Lower leg skin (tissue), 4 donors: ENCODE results near the gene TCOF1. TPM values are rescaled to one million over a fixed set of nuclear protein-coding genes. Genes with fewer than 3 reads are reported as not detected.
A peak's percentile ranks its signal among the peaks of the same experiment; 100 is the strongest.

ENCODE experiments used
- DNase-seq, 2 donors: peaks; one replicate each; pipeline ENCODE4 v3.0.0-alpha.2; 2019; ENCODE audit warnings: low spot score in 2 of 2
- H3K4me3 ChIP-seq: fragments of 200-600 bp; sonication (generic); 2 replicates; pipeline ENCODE4 v1.5.1; 2017; ENCODE audit warnings: mild to moderate bottlenecking, low read depth; ENCODE audit not compliant: poor library complexity, severe bottlenecking
- POLR2A ChIP-seq, 2 donors: fragments of 450-650 bp; IDR thresholded peaks; one replicate each; pipeline ENCODE4 v1.6.1; 2016 to 2017; ENCODE audit warnings: antibody characterized with exemption in 2 of 2, mild to moderate bottlenecking in 1 of 2, moderate library complexity in 1 of 2
- WGBS, 2 donors: methylation state at CpG; one replicate each; pipeline ENCODE4 v1.1.5; 2018; 5-methylcytosine and 5-hydroxymethylcytosine counted together
- intact Hi-C: fragments of 100-400 bp; cut with DNase I; formaldehyde crosslinking; loops from one replicate; pipeline ENCODE4 v1.15.0; 2023; ENCODE audit warnings: low total_unique reads
- total RNA-seq, 4 donors: library from RNA; depleted of rRNA; stranded (reverse); fragments of >200 nt; gene quantifications; one replicate each; pipeline ENCODE4 v1.1.0, GENCODE V29; 2016
- TF ChIP-seq, protein P1 (sequence below), 3 donors: fragments of 450-650 bp; IDR thresholded peaks; one replicate each; pipeline ENCODE4 v1.5.1; 2016; ENCODE audit warnings: antibody characterized with exemption in 3 of 3, mild to moderate bottlenecking in 3 of 3, moderate library complexity in 2 of 3

Gene TCOF1
- total RNA-seq, 4 donors from 2014 or later, result 30.6 to 35.0 (median 32.2) TPM

DNA sequence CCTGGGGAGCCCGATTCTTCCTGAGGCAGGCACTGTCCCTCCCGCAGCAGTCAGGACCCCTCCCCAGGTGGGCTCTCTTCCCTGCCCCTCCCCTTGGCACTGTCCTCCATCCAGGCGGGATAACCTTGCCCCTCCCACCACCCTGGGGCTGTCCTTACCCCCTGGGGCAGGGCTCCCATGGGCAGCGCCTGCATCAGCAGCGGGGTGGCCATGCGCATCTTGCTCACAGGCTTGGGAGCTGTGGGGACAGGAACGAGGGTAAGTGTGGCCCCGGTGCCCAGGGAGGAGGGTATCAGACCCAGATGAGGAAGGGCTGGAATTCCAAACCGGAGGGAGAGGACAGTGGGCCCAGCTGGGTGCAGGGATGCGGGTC lies 49.2 kb downstream of the TCOF1 start:
- 66 to 73% methylated on average over 10 of the region's 10 CpGs for WGBS, 2 donors

DNA sequence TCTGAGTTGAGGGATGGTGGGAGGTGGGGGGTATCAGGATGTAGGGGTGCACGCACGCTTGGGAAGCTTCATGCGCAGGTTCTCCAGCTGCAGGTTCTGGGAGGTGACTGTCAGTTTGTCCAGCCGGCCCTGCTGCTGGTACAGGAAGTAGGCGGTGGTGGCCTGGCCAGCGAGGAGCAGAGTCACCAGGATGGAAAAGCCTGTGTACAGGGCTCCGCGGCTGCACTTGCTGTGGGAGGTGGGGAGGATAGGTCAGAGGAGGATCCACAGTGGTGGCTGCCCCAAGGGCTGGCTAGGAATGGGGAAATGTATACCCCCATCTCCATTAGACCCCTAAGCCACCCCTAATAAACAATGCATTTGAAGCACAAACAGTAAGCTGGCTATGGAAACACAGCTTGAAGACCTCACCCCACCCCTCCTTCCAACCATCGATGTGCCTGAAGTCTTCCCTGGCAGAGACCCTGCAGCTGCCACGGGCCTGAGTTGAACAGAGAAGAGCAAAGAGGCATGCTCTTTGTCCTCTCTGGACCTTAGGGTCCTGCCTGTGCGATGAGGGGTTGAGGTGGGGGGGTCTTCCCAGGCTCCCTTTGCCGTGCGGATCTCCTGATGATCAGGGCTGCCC lies 49.7 kb downstream of the TCOF1 start:
- DNase-seq, result no peak
- H3K4me3 ChIP-seq, result no peak overlapping the region
- TF ChIP-seq, protein P1, sequence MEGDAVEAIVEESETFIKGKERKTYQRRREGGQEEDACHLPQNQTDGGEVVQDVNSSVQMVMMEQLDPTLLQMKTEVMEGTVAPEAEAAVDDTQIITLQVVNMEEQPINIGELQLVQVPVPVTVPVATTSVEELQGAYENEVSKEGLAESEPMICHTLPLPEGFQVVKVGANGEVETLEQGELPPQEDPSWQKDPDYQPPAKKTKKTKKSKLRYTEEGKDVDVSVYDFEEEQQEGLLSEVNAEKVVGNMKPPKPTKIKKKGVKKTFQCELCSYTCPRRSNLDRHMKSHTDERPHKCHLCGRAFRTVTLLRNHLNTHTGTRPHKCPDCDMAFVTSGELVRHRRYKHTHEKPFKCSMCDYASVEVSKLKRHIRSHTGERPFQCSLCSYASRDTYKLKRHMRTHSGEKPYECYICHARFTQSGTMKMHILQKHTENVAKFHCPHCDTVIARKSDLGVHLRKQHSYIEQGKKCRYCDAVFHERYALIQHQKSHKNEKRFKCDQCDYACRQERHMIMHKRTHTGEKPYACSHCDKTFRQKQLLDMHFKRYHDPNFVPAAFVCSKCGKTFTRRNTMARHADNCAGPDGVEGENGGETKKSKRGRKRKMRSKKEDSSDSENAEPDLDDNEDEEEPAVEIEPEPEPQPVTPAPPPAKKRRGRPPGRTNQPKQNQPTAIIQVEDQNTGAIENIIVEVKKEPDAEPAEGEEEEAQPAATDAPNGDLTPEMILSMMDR (IDR thresholded peaks at IDR 0.05), result no peak
- no peak for TF ChIP-seq POLR2A (IDR thresholded peaks at IDR 0.05)
- 69 to 75% methylated on average over 13 of the region's 13 CpGs for WGBS, 2 donors
- intact Hi-C loops, result no loop called here

More for the DNA sequence above, 49.2 kb downstream of the TCOF1 start:
- intact Hi-C loops, result no loop called here
- no peak for TF ChIP-seq POLR2A (IDR thresholded peaks at IDR 0.05)
- TF ChIP-seq, protein P1 (IDR thresholded peaks at IDR 0.05), result no peak
- no peak overlapping the region for H3K4me3 ChIP-seq
- DNase-seq, result no peak

DNA sequence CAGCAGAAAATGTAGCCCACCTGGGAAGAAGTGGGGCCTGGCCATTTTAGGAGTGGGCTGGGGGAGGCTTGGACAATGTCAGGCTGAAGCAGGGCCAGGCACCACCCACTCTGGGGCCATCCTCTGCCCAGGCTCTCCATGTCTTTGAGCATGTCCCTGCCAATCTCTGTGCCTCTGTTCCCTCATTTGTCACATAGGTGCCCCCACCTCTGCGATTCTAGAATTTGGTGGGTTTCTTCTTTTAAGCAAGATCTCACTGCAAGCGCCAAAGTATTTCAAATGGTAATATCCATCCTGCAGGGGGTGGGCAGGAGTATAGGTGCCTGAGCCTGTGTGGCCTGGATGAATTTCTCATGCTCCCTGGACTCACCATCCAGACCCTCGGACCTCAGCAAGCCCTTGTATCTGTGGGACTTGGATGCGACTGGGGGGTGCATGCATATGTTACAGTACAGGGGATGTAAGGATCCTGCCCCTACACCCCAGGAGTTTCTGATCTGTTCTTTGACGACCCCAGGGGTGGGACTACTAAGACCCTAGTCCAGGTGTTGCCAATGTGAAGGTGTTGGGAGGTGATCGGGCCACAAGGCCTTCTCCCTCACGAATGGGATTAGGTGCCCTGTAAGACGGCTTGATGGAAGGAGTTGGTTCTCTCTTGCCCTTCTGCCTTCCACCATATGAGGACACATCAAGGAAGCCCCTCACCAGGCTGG lies 50.9 kb downstream of the TCOF1 start:
- WGBS, 2 donors, result 92% methylated on average over 8 of the region's 8 CpGs
- no peak overlapping the region for H3K4me3 ChIP-seq
- DNase-seq, result no peak
- TF ChIP-seq, protein P1 (IDR thresholded peaks at IDR 0.05), result no peak
- TF ChIP-seq POLR2A (IDR thresholded peaks at IDR 0.05), result no peak
- intact Hi-C loops, result no loop called here

DNA sequence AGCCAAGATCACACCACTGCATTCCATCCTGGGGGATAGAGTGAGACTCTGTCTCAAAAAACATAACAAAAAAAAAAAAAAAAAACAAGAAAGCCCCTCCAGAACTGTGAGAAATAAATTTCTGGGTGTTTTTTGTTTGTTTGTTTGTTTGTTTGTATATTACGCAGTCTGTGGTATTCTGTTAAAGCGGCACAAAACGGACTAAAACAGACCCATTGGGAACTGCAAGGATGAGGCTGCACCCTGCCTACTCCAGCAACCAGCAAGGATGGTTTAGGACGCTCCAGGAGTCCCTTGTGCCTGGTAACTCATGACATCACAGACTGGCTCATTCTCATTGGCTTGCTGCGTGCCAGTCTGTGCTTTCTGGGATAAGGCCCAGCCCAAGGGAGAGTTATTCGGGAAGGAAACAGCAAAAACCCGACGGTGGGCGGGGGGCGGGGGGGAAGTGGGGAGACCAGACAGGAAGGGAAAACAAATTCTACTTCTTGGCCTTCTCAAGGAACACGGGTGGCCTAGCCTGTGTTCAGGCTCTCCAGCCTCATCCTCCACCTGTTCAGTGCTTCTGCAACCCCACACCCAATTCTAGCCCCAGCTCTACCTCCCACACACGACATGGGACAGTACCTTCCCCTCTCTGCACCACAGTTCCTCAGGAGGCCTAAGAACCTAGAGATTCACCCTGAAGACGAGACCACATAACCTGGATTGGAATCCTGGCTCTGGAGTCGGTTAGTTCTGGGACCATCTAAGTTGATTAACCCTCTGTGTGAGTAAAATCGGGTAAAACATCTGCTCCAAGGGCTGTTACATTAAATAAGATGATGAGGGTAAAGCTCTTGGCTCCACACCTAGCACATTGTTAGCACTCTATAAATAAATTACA lies 52.4 kb downstream of the TCOF1 start:
- intact Hi-C loops, result no loop called here
- WGBS, 2 donors, result 10% methylated on average over 15 of the region's 15 CpGs
- H3K4me3 ChIP-seq, result no peak overlapping the region
- TF ChIP-seq, protein P1 (IDR thresholded peaks at IDR 0.05), result no peak
- TF ChIP-seq POLR2A (IDR thresholded peaks at IDR 0.05), result no peak
- peak; percentile 84 to 91 for DNase-seq

DNA sequence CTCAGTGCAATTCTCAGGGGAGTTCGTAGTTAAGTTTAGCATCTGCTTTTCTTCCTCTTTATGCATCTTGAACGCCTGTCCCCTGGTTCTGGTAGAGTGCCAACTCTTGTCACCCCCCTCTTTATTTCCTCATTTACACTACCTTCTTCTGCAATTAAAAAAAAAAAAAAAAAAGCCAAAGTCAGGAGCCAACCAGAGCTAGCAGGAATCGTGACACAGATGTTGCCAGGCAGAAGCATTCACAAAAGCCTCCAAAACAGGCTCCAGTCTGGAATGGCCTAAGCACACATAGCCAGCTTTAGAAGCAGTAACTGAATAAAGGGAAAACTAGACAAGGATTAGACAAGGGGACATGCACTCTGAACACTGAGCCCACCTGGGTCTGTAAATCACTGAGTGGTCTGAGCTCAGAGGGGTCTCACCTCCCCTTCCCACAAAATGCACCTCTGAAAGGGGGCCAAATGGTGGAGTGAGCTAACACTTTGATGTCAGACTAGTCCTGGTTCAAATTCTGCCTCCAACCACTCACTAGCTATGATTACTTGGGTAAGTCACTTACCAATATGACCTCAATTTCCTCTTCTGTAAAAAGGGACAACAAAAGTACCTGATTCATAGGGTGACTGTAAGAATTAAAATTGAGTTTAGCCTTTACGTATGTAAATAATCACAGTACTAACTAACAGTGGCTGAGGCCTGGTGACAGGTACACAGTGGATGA lies 53.2 kb downstream of the TCOF1 start:
- intact Hi-C loops, result no loop called here
- H3K4me3 ChIP-seq, result no peak overlapping the region
- TF ChIP-seq POLR2A (IDR thresholded peaks at IDR 0.05), result no peak
- TF ChIP-seq, protein P1 (IDR thresholded peaks at IDR 0.05), result no peak
- DNase-seq, result peak in 1 of 2 donors; percentile 79
- 26 to 32% methylated on average over 4 of the region's 4 CpGs for WGBS, 2 donors
